GM21423 (cell line): ENCODE data around the gene FGGY.
A peak's percentile ranks its signal among the peaks of the same experiment; 100 is the strongest.
"Not testable (repeated sequence)": the region's sequence is repeated elsewhere in the genome, so short reads cannot be mapped to it uniquely, and the experiment has no call there.

Experiments
- ATAC-seq: cut with Tn5 transposase; IDR thresholded peaks from one replicate; pipeline ENCODE4 v1.9.1; 2021; ENCODE audit warnings: mild to moderate bottlenecking, moderate library complexity; ENCODE audit not compliant: unreplicated experiment

FGGY gene

GRCh38 chr1:59538476-59538875 lies 241.6 kb downstream of the FGGY start:
- ATAC-seq: not testable (repeated sequence)

- no peak for ATAC-seq
Observed at GRCh38 chr1:59539961-59540681, 243.2 kb downstream of the FGGY start.

GRCh38 chr1:59541161-59541560 lies 244.3 kb downstream of the FGGY start:
- ATAC-seq: no peak

GRCh38 chr1:59541891-59542290 lies 245.0 kb downstream of the FGGY start:
- ATAC-seq: no peak

GRCh38 chr1:59543211-59543668 lies 246.3 kb downstream of the FGGY start:
- no peak for ATAC-seq

- no peak for ATAC-seq
Observed at GRCh38 chr1:59544615-59545293, 247.9 kb downstream of the FGGY start.

- ATAC-seq: no peak
Observed at GRCh38 chr1:59545830-59546229, 248.9 kb downstream of the FGGY start.

GRCh38 chr1:59549066-59549837 lies 252.4 kb downstream of the FGGY start:
- ATAC-seq: no peak

GRCh38 chr1:59549903-59550302 lies 253.0 kb downstream of the FGGY start:
- no peak for ATAC-seq

- ATAC-seq: no peak
Observed at GRCh38 chr1:59552007-59552406, 255.1 kb downstream of the FGGY start.

GRCh38 chr1:59553371-59553770 lies 256.5 kb downstream of the FGGY start:
- no peak for ATAC-seq

GRCh38 chr1:59554011-59554663 lies 257.2 kb downstream of the FGGY start:
- no peak for ATAC-seq

- ATAC-seq: no peak
Observed at GRCh38 chr1:59554752-59555151, 257.9 kb downstream of the FGGY start.

GRCh38 chr1:59556398-59556797 lies 259.5 kb downstream of the FGGY start:
- ATAC-seq: no peak

- no peak for ATAC-seq
Observed at GRCh38 chr1:59556802-59557548, 260.1 kb downstream of the FGGY start.

GRCh38 chr1:59557549-59557885 lies 260.6 kb downstream of the FGGY start:
- no peak for ATAC-seq

GRCh38 chr1:59558580-59558979 lies 261.7 kb downstream of the FGGY start:
- ATAC-seq: not testable (repeated sequence)

- peak; percentile 84 for ATAC-seq
Observed at GRCh38 chr1:59560807-59561450, 264.0 kb downstream of the FGGY start.

- ATAC-seq: no peak
Observed at GRCh38 chr1:59561796-59562195, 264.9 kb downstream of the FGGY start.
